Mesendoderm (in vitro differentiated cells): ENCODE results near the gene ANKRD13B.

ENCODE experiments used
- DNase-seq: peaks from one replicate; pipeline ENCODE4 v3.0.0; 2013
- H2AK5ac ChIP-seq: 2 replicates; pipeline ENCODE4 v1.6.1; 2013; ENCODE audit warnings: low read length, inconsistent platforms
- H2BK120ac ChIP-seq: 2 replicates; pipeline ENCODE4 v1.6.1; 2013; ENCODE audit warnings: low read depth, mild to moderate bottlenecking, low read length, moderate library complexity, mixed read lengths
- H2BK15ac ChIP-seq: replicated peaks from 2 replicates; pipeline ENCODE4 v1.6.1; 2013; ENCODE audit warnings: low read depth, mild to moderate bottlenecking, moderate library complexity
- H2BK5ac ChIP-seq: 2 replicates; pipeline ENCODE4 v1.6.1; 2013; ENCODE audit warnings: low read length, inconsistent platforms
- H3K18ac ChIP-seq: 2 replicates; pipeline ENCODE4 v1.6.1; 2013; ENCODE audit warnings: mild to moderate bottlenecking, low read length, mixed read lengths
- H3K23ac ChIP-seq: one replicate; pipeline ENCODE4 v1.6.1; 2013; ENCODE audit warnings: low read length
- H3K27ac ChIP-seq: 2 replicates; pipeline ENCODE4 v1.5.1; 2013; ENCODE audit warnings: low read depth, mild to moderate bottlenecking, inconsistent platforms, low read length, moderate library complexity
- H3K27me3 ChIP-seq: 2 replicates; pipeline ENCODE4 v1.6.1; 2013; ENCODE audit warnings: low read length, control low read depth, mild to moderate bottlenecking, inconsistent platforms; ENCODE audit not compliant: insufficient read depth, poor library complexity
- H3K36me3 ChIP-seq: 2 replicates; pipeline ENCODE4 v1.6.1; 2013; ENCODE audit warnings: low read length, inconsistent platforms; ENCODE audit not compliant: control insufficient read depth, insufficient read depth
- H3K4ac ChIP-seq: one replicate; pipeline ENCODE4 v1.6.1; 2013; ENCODE audit warnings: low read depth, mild to moderate bottlenecking, low read length, moderate library complexity
- H3K4me1 ChIP-seq: 2 replicates; pipeline ENCODE4 v1.6.1; 2013; ENCODE audit warnings: low read depth, low read length, inconsistent platforms; ENCODE audit not compliant: control insufficient read depth
- H3K4me2 ChIP-seq: 2 replicates; pipeline ENCODE4 v1.6.1; 2013; ENCODE audit warnings: low read length
- H3K4me3 ChIP-seq: 2 replicates; pipeline ENCODE4 v1.5.1; 2013; ENCODE audit warnings: mild to moderate bottlenecking, low read length
- H3K56ac ChIP-seq: one replicate; pipeline ENCODE4 v1.6.1; 2013; ENCODE audit warnings: low read length
- H3K79me1 ChIP-seq: 2 replicates; pipeline ENCODE4 v1.6.1; 2013; ENCODE audit warnings: low read length, inconsistent platforms
- H3K79me2 ChIP-seq: 2 replicates; pipeline ENCODE4 v1.6.1; 2013; ENCODE audit warnings: mild to moderate bottlenecking, low read length; ENCODE audit not compliant: control insufficient read depth, insufficient read depth
- H3K9ac ChIP-seq: 2 replicates; pipeline ENCODE4 v1.6.1; 2013; ENCODE audit warnings: low read length, inconsistent platforms
- H4K5ac ChIP-seq: one replicate; pipeline ENCODE4 v1.6.1; 2013; ENCODE audit warnings: low read length
- H4K8ac ChIP-seq: one replicate; pipeline ENCODE4 v1.6.1; 2013; ENCODE audit warnings: low read depth, mild to moderate bottlenecking, control low read depth, low read length, moderate library complexity
- WGBS: extraction: QIAGEN DNeasy Blood & Tissue Kit; methylation state at CpG from one replicate; pipeline ENCODE4 v1.1.7; 2013; ENCODE audit warnings: low lambda C conversion rate, missing lambda C conversion rate; ENCODE audit not compliant: insufficient coverage; ENCODE audit errors: extremely low coverage; 5-methylcytosine and 5-hydroxymethylcytosine counted together

The ANKRD13B gene

DNA sequence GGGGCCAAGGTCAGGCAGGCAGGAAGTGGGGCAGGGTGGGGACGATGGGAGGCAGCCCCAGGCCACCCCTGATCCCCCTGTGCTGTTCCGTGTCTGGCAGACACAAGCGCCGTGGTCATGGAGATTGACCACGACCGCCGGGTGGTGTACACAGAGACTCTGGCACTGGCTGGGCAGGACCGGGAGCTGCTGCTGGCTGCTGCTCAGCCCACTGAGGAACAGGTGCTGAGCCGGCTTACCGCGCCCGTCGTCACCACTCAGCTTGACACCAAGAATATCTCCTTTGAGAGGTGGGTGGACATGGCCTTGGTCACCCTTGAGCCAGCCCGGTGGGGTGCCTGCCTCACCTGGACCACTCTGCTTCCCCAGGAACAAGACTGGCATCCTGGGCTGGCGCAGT is 16.1 kb downstream of the ANKRD13B start:
- H3K27me3 ChIP-seq: no peaks in the 10 kb centered on the region
- H3K4me1 ChIP-seq: no peaks in the 10 kb centered on the region
- no peak overlapping the region for H2AK5ac ChIP-seq
- no peak overlapping the region for H3K9ac ChIP-seq
- H3K56ac ChIP-seq: no peak overlapping the region
- H3K23ac ChIP-seq: no peak overlapping the region
- H3K4me3 ChIP-seq: no peak overlapping the region
- no peak overlapping the region for H4K5ac ChIP-seq
- no peaks in the 10 kb centered on the region for H3K79me1 ChIP-seq
- H2BK120ac ChIP-seq: no peak overlapping the region
- H2BK15ac ChIP-seq: no peak overlapping the region
- DNase-seq: no peak
- no peaks in the 10 kb centered on the region for H3K36me3 ChIP-seq
- no peaks in the 10 kb centered on the region for H3K79me2 ChIP-seq
- no peak overlapping the region for H2BK5ac ChIP-seq
- H3K27ac ChIP-seq: no peak overlapping the region
- no peak overlapping the region for H3K18ac ChIP-seq
- no peak overlapping the region for H4K8ac ChIP-seq
- no peak overlapping the region for H3K4me2 ChIP-seq
- no peak overlapping the region for H3K4ac ChIP-seq
- no CpG with 5 or more reads among the region's 15 CpGs for WGBS

DNA sequence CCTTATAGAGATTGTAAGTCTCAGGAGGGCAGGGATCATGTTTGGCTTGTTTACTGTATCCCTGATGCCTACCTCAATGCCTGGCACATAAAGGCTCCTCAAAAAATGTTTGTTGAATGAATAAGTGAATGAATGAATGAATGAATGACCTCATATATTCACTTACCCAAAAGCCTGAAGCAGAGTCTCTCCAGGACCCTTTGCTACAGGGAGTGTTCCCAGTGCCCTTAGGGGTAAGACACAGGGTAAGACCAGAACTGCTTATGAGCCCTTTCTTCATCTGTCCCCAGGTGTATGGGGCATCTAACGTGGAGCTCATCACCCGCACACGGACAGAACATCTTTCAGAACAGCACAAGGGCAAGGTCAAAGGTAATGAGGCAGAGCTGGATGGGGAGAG is 17.5 kb downstream of the ANKRD13B start:
- Histone ChIP-seq H3K56ac (no peak overlapping the region), H3K9ac (no peak overlapping the region), H3K79me1 (no peaks in the 10 kb centered on the region), H4K5ac (no peak overlapping the region), H3K27me3 (no peaks in the 10 kb centered on the region), H3K4me2 (no peak overlapping the region), H3K36me3 (no peaks in the 10 kb centered on the region), H3K4me3 (no peak overlapping the region), H3K4me1 (no peaks in the 10 kb centered on the region), H3K27ac (no peak overlapping the region), H3K4ac (no peak overlapping the region), H2AK5ac (no peak overlapping the region), H3K23ac (no peak overlapping the region), H3K18ac (no peak overlapping the region), H2BK120ac (no peak overlapping the region), H3K79me2 (no peaks in the 10 kb centered on the region), H2BK15ac (no peak overlapping the region), H2BK5ac (no peak overlapping the region), H4K8ac (no peak overlapping the region)
- no peak for DNase-seq
- WGBS: no CpG with 5 or more reads among the region's 3 CpGs

DNA sequence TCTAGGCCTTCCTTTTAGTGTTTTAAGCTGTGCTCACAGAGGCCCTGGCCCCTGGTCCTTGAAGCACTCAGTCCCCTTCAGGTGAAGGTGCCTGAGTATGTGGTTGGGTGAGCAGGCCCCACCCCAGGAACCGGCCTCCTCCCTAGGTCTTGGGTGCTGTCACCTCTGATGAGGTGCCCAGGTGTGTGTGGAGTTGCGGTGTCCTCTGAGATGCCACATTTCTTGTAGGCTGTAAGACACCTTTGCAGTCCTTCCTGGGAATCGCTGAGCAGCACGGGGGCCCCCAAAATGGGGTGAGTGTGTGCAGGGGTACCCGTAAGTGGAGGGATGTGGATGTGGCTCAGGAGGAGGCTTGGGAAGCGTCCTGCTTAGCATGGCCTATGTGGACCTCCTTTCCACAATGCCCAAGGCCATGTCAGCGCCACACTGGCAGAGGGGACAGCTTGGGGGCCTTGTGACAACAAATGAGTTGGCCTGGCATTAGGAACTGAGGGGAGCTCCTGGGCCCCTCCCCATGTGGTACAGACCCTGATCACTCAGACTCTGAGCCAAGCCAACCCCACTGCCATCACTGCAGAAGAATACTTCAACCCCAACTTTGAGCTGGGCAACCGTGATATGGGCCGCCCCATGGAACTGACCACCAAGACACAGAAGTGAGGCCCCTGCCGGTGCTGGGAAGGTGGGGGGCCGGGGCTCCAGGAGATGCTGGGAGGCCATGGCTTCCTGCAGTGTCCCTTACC is 18.6 kb downstream of the ANKRD13B start:
- Histone ChIP-seq H3K27ac (no peak overlapping the region), H2BK120ac (no peak overlapping the region), H4K8ac (no peak overlapping the region), H3K4ac (no peak overlapping the region), H3K4me1 (no peaks in the 10 kb centered on the region), H4K5ac (no peak overlapping the region), H3K4me2 (no peak overlapping the region), H2BK15ac (no peak overlapping the region), H3K9ac (no peak overlapping the region), H3K27me3 (peaks cover 5% of the 10 kb centered on the region), H3K79me2 (no peaks in the 10 kb centered on the region), H3K36me3 (no peaks in the 10 kb centered on the region), H2BK5ac (no peak overlapping the region), H3K18ac (no peak overlapping the region), H2AK5ac (no peak overlapping the region), H3K56ac (no peak overlapping the region), H3K79me1 (no peaks in the 10 kb centered on the region), H3K23ac (no peak overlapping the region), H3K4me3 (no peak overlapping the region)
- no CpG with 5 or more reads among the region's 11 CpGs for WGBS
- DNase-seq: no peak

DNA sequence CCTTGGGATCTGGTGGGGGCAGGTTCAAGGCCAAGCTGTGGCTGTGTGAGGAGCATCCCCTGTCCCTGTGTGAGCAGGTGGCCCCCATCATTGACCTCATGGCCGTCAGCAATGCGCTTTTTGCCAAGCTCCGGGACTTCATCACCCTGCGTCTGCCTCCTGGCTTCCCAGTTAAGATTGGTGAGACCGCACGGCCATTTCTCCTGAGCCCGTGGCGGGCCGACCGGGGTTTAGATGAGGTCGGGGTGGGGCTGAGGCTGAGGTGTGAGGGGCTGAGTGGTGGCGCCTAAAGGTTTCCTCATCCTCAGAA is 19.1 kb downstream of the ANKRD13B start:
- H2BK15ac ChIP-seq: no peak overlapping the region
- H3K56ac ChIP-seq: no peak overlapping the region
- H2BK120ac ChIP-seq: no peak overlapping the region
- no peak overlapping the region for H2BK5ac ChIP-seq
- H3K9ac ChIP-seq: no peak overlapping the region
- H3K4ac ChIP-seq: no peak overlapping the region
- no peak overlapping the region for H3K27ac ChIP-seq
- no CpG with 5 or more reads among the region's 12 CpGs for WGBS
- H3K79me1 ChIP-seq: no peaks in the 10 kb centered on the region
- no peaks in the 10 kb centered on the region for H3K36me3 ChIP-seq
- DNase-seq: no peak
- no peak overlapping the region for H3K4me2 ChIP-seq
- H3K4me1 ChIP-seq: no peaks in the 10 kb centered on the region
- no peak overlapping the region for H4K5ac ChIP-seq
- H3K23ac ChIP-seq: no peak overlapping the region
- H4K8ac ChIP-seq: no peak overlapping the region
- H3K18ac ChIP-seq: no peak overlapping the region
- H3K4me3 ChIP-seq: no peak overlapping the region
- H2AK5ac ChIP-seq: no peak overlapping the region
- H3K79me2 ChIP-seq: no peaks in the 10 kb centered on the region
- H3K27me3 ChIP-seq: peaks cover 8% of the 10 kb centered on the region

DNA sequence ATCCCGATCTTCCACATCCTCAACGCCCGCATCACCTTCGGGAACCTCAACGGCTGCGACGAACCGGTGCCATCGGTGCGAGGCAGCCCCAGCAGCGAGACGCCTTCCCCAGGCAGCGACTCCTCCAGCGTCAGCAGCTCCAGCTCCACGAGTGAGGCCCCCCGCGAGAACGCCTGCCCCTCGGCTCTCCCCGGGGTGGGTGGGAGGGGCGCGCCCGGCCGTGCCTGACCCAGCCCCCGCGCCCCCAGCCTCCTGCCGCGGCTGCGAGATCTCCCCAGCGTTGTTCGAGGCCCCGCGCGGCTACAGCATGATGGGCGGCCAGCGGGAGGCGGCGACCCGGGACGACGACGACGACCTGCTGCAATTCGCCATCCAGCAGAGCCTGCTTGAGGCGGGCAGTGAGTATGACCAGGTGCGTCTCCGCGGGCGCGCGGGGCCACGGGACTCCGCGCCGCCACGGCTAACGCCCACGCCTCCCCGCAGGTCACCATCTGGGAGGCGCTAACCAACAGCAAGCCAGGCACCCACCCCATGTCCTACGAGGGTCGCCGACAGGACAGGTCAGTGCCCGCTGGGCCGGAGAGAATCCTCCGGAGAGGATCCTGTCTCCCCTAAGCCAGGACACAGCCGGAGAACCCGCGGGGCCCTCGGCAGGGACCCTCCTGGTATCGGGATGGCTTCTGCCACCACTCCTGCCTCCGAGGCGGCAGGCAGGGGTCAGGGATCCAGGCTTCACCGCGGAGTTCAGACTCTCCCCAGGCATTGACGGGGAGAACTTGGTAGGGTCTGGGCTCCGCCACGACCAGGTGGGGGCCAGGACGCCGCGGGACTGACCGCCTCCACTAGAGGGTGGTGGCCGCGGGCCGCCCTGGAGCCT is 19.7 kb downstream of the ANKRD13B start:
- H2AK5ac ChIP-seq: no peak overlapping the region
- H3K9ac ChIP-seq: no peak overlapping the region
- H3K56ac ChIP-seq: peak overlapping the region; percentile 66
- no CpG with 5 or more reads among the region's 85 CpGs for WGBS
- H2BK5ac ChIP-seq: no peak overlapping the region
- DNase-seq: no peak
- H3K4me2 ChIP-seq: no peak overlapping the region
- H3K79me2 ChIP-seq: no peaks in the 10 kb centered on the region
- H3K18ac ChIP-seq: no peak overlapping the region
- H2BK120ac ChIP-seq: no peak overlapping the region
- H3K27ac ChIP-seq: no peak overlapping the region
- no peak overlapping the region for H4K5ac ChIP-seq
- no peak overlapping the region for H3K4ac ChIP-seq
- H4K8ac ChIP-seq: no peak overlapping the region
- no peak overlapping the region for H2BK15ac ChIP-seq
- H3K79me1 ChIP-seq: no peaks in the 10 kb centered on the region
- H3K36me3 ChIP-seq: no peaks in the 10 kb centered on the region
- no peak overlapping the region for H3K4me3 ChIP-seq
- peaks cover 8% of the 10 kb centered on the region for H3K27me3 ChIP-seq
- H3K23ac ChIP-seq: no peak overlapping the region
- no peaks in the 10 kb centered on the region for H3K4me1 ChIP-seq
